GM21381 (cell line): Measurements from ENCODE around the gene CHIC1.

Experiments used
- ATAC-seq: cut with Tn5 transposase; IDR thresholded peaks from one replicate; pipeline ENCODE4 v1.9.1; 2021; ENCODE audit warnings: mild to moderate bottlenecking, moderate library complexity; ENCODE audit not compliant: unreplicated experiment

Gene CHIC1

GRCh38 chrX:73728602-73729001 lies 165.6 kb downstream of the CHIC1 start:
- no peak for ATAC-seq
